ENCODE data around the gene MAP2K1.

GRCh38 chr15:66399276-66399675, 12.6 kb downstream of the MAP2K1 start:
- TF ChIP-seq CTCF (conservative IDR thresholded peaks at IDR 0.05; ENCODE audit: low read depth, low read length) (no peak), EZH2 (IDR thresholded peaks at IDR 0.05; ENCODE audit: borderline replicate concordance, low read depth, low read length, poor library complexity, severe bottlenecking) (no peak)

All from A673 (cell line).